IMR-90 (cell line): ENCODE results near the gene RPL26.

Source experiments
- POLR2A ChIP-seq: IDR thresholded peaks from 2 replicates; pipeline ENCODE4 v1.6.1; 2012; ENCODE audit warnings: mild to moderate bottlenecking, low read depth, low read length
- RFX5 ChIP-seq: IDR thresholded peaks from 2 replicates; pipeline ENCODE4 v1.8.0; 2012; ENCODE audit warnings: low read depth, mild to moderate bottlenecking, low read length, moderate library complexity
- TF ChIP-seq, protein P1 (sequence below): conservative IDR thresholded peaks from 2 replicates; pipeline ENCODE4 v1.5.1; 2012; ENCODE audit warnings: mild to moderate bottlenecking, low read depth, low read length, improper control_type of control experiment

DNA sequence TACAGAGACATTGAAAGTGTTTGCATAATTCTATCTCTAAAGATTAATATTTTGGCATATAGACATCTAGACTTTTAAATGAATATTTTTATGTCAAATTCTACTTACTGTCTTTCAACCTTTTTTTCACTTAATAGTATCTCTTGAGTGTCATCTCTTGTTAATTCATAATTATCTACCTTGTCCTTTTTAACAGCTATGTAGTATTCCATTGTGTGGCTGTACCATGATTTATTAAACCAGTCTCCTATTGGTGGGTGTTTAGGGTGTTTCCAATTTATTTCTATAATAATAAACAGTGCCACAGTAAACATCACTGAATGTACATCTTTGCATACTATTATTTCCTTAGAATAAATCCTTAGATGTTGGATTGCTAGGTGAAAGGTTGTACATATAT is 30.9 kb upstream of the RPL26 start:
- TF ChIP-seq POLR2A (no peak), RFX5 (no peak)
- TF ChIP-seq, protein P1, sequence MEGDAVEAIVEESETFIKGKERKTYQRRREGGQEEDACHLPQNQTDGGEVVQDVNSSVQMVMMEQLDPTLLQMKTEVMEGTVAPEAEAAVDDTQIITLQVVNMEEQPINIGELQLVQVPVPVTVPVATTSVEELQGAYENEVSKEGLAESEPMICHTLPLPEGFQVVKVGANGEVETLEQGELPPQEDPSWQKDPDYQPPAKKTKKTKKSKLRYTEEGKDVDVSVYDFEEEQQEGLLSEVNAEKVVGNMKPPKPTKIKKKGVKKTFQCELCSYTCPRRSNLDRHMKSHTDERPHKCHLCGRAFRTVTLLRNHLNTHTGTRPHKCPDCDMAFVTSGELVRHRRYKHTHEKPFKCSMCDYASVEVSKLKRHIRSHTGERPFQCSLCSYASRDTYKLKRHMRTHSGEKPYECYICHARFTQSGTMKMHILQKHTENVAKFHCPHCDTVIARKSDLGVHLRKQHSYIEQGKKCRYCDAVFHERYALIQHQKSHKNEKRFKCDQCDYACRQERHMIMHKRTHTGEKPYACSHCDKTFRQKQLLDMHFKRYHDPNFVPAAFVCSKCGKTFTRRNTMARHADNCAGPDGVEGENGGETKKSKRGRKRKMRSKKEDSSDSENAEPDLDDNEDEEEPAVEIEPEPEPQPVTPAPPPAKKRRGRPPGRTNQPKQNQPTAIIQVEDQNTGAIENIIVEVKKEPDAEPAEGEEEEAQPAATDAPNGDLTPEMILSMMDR = no peak
